GM12872 (cell line): Measurements from ENCODE around the gene GPX7.

Experiments
- CTCF ChIP-seq: IDR thresholded peaks from 3 replicates; pipeline ENCODE4 v1.5.1; 2011; ENCODE audit warnings: low read depth, mild to moderate bottlenecking, low read length, moderate library complexity; ENCODE audit not compliant: insufficient read depth

Gene GPX7

GRCh38 chr1:52631759-52632331, 29.7 kb downstream of the GPX7 start:
- no peak for TF ChIP-seq CTCF

- no peak for TF ChIP-seq CTCF
Observed at GRCh38 chr1:52632732-52633290, 30.6 kb downstream of the GPX7 start, which contains the start of gene SHISAL2A. SHISAL2A (plus strand) TSS chr1:52633168; CDS start chr1:52633494, 326 bp downstream.

GRCh38 chr1:52633291-52633754, 31.2 kb downstream of the GPX7 start:
- no peak for TF ChIP-seq CTCF

- no peak for TF ChIP-seq CTCF
Observed at GRCh38 chr1:52634111-52634510, 31.9 kb downstream of the GPX7 start.

GRCh38 chr1:52635321-52636089, 33.3 kb downstream of the GPX7 start:
- no peak for TF ChIP-seq CTCF

- no peak for TF ChIP-seq CTCF
Observed at GRCh38 chr1:52636721-52637695, 34.8 kb downstream of the GPX7 start.
